HCT116 (cell line): ENCODE results near the gene SLC22A12. TPM values are rescaled to one million over a fixed set of nuclear protein-coding genes. Genes with fewer than 3 reads are reported as not detected.

Source experiments
- ATAC-seq: fragments of 200-7000 bp; cut with Tn5 transposase; 2 replicates; pipeline ENCODE4 v1.9.1; 2020; ENCODE audit warnings: mild to moderate bottlenecking, moderate library complexity
- BruUV-seq: library from RNA; stranded (reverse); fragments of 400-500 nt; replicated peaks from 2 replicates; lab custom pipeline; 2021; lab: Mats Ljungman, UMichigan
- CTCF ChIA-PET: fragments of 300-600 bp; sonication (Branson Sonifier 250); formaldehyde crosslinking; loops from one replicate; lab custom pipeline; 2021; ENCODE audit warnings: antibody characterized with exemption; lab: Charles Lee
- POLR2A ChIA-PET: fragments of 300-600, 350-600 bp; sonication (Branson Sonifier 250); formaldehyde crosslinking; loops from one replicate; lab custom pipeline; 2021; ENCODE audit warnings: antibody characterized with exemption; lab: Charles Lee
- RAD21 ChIA-PET, 2 experiments: fragments of 300-600 bp; sonication (Branson Sonifier 250); formaldehyde crosslinking; loops; one replicate each; lab custom pipeline; 2023; ENCODE audit warnings: low total read pairs in 2 of 2; ENCODE audit not compliant: uncharacterized antibody in 2 of 2, unreplicated experiment in 2 of 2, low non-redundant PET in 1 of 2; lab: Charles Lee
- DNase-seq: peaks from one replicate; pipeline ENCODE4 v3.0.0-alpha.2; 2010; ENCODE audit warnings: low read depth, low spot score
- H2AFZ ChIP-seq: fragments of 200-600 bp; shearing (Covaris generic), sonication (generic); 2 replicates; pipeline ENCODE4 v1.6.1; 2017; ENCODE audit warnings: low read depth, mixed run types, mixed read lengths, antibody characterized with exemption, low read length; ENCODE audit not compliant: poor library complexity, severe bottlenecking
- H3K27ac ChIP-seq: 2 replicates; pipeline ENCODE4 v1.5.1; 2012; ENCODE audit warnings: low read depth, low read length
- H3K27me3 ChIP-seq: fragments of 200-600 bp; sonication (generic); 2 replicates; pipeline ENCODE4 v1.6.1; 2016; ENCODE audit warnings: mixed run types, low read length, mixed read lengths; ENCODE audit not compliant: insufficient read depth
- H3K36me3 ChIP-seq, 2 experiments: fragments of 200-500 bp in 1 of 2; fragments of 200-600 bp in 1 of 2; sonication (Bioruptor generic) in 1 of 2; sonication (generic) in 1 of 2; 2 replicates each; pipeline versions ENCODE4 v1.5.1 to v1.6.1; 2014 to 2016; ENCODE audit warnings: low read length in 2 of 2, inconsistent platforms in 1 of 2, mixed read lengths in 1 of 2, mixed run types in 1 of 2; ENCODE audit not compliant: insufficient read depth in 2 of 2, control insufficient read depth in 1 of 2
- H3K4me1 ChIP-seq, 2 experiments: fragments of 200-600 bp in 1 of 2; sonication (generic) in 1 of 2; 2 replicates each; pipeline versions ENCODE4 v1.5.1 to v1.6.1; 2012 to 2017; ENCODE audit warnings: low read length in 2 of 2, inconsistent platforms in 1 of 2, mild to moderate bottlenecking in 1 of 2, mixed read lengths in 1 of 2, mixed run types in 1 of 2, moderate library complexity in 1 of 2; ENCODE audit not compliant: insufficient read depth in 2 of 2, control insufficient read depth in 1 of 2
- H3K4me2 ChIP-seq: fragments of 200-600 bp; sonication (generic); 2 replicates; pipeline ENCODE4 v1.6.1; 2017; ENCODE audit warnings: mixed run types, low read length, mixed read lengths
- H3K4me3 ChIP-seq, 2 experiments: fragments of 200-600 bp in 1 of 2; sonication (generic) in 1 of 2; replicated peaks in 1 of 2; 2 replicates each; pipeline ENCODE4 v1.5.1; 2011 to 2016; ENCODE audit warnings: low read length in 2 of 2, control low read depth in 1 of 2, low read depth in 1 of 2, mild to moderate bottlenecking in 1 of 2, mixed read lengths in 1 of 2, mixed run types in 1 of 2
- H3K79me2 ChIP-seq: fragments of 200-600 bp; sonication (generic); 2 replicates; pipeline ENCODE4 v1.6.1; 2017; ENCODE audit warnings: mild to moderate bottlenecking, mixed run types, low read length, moderate library complexity, mixed read lengths; ENCODE audit not compliant: insufficient read depth
- H3K9ac ChIP-seq: fragments of 200-600 bp; sonication (generic); 2 replicates; pipeline ENCODE4 v1.6.1; 2016; ENCODE audit warnings: low read length, mixed read lengths
- H3K9me2 ChIP-seq: fragments of 200-600 bp; sonication (generic), shearing (Covaris generic); 2 replicates; pipeline ENCODE4 v1.6.1; 2017; ENCODE audit warnings: mixed run types, mild to moderate bottlenecking, moderate library complexity; ENCODE audit not compliant: insufficient read depth
- H3K9me3 ChIP-seq, 2 experiments: fragments of 200-500 bp in 1 of 2; fragments of 200-600 bp in 1 of 2; sonication (Bioruptor generic) in 1 of 2; sonication (generic) in 1 of 2; 2 replicates each; pipeline ENCODE4 v1.6.1; 2014 to 2017; ENCODE audit warnings: low read length in 2 of 2, mixed read lengths in 2 of 2, inconsistent platforms in 1 of 2, low read depth in 1 of 2, mild to moderate bottlenecking in 1 of 2, mixed run types in 1 of 2, moderate library complexity in 1 of 2; ENCODE audit not compliant: control insufficient read depth in 1 of 2, insufficient read depth in 1 of 2
- H4K20me1 ChIP-seq: fragments of 200-600 bp; sonication (generic), shearing (Covaris generic); 2 replicates; pipeline ENCODE4 v1.6.1; 2017; ENCODE audit warnings: mixed run types, mild to moderate bottlenecking, moderate library complexity; ENCODE audit not compliant: insufficient read depth
- ATF3 ChIP-seq: IDR thresholded peaks from 2 replicates; pipeline ENCODE4 v1.6.1; 2012
- CBX3 ChIP-seq: IDR thresholded peaks from 2 replicates; pipeline ENCODE4 v1.6.1; 2012; ENCODE audit warnings: low read depth
- CEBPB ChIP-seq: IDR thresholded peaks from 2 replicates; pipeline ENCODE4 v1.6.1; 2012; ENCODE audit warnings: low read depth
- CTCF ChIP-seq, 3 experiments: fragments of 200-600 bp in 1 of 3; sonication (generic) in 1 of 3; IDR thresholded peaks in 2 of 3; conservative IDR thresholded peaks in 1 of 3; 2 replicates each; pipeline ENCODE4 v1.5.1; 2012 to 2017; ENCODE audit warnings: low read depth in 2 of 3, low read length in 2 of 3, antibody characterized with exemption in 1 of 3, borderline replicate concordance in 1 of 3, control low read depth in 1 of 3, mild to moderate bottlenecking in 1 of 3, mixed read lengths in 1 of 3, mixed run types in 1 of 3, moderate library complexity in 1 of 3; ENCODE audit not compliant: insufficient read depth in 1 of 3
- EGR1 ChIP-seq: IDR thresholded peaks from 2 replicates; pipeline ENCODE4 v1.6.1; 2012; ENCODE audit warnings: low read depth
- EZH2phosphoT487 ChIP-seq: fragments of 200-600 bp; IDR thresholded peaks from 2 replicates; pipeline ENCODE4 v1.6.1; 2018; ENCODE audit warnings: antibody characterized with exemption, borderline replicate concordance
- FOSL1 ChIP-seq: IDR thresholded peaks from 2 replicates; pipeline ENCODE4 v1.6.1; 2012; ENCODE audit warnings: low read depth
- JUND ChIP-seq: IDR thresholded peaks from 2 replicates; pipeline ENCODE4 v1.6.1; 2012
- POLR2AphosphoS5 ChIP-seq: IDR thresholded peaks from 2 replicates; pipeline ENCODE4 v1.6.1; 2011; ENCODE audit warnings: mild to moderate bottlenecking, low read depth, low read length, moderate library complexity
- RAD21 ChIP-seq: IDR thresholded peaks from 2 replicates; pipeline ENCODE4 v1.6.1; 2012; ENCODE audit warnings: low read depth, mild to moderate bottlenecking
- REST ChIP-seq: IDR thresholded peaks from 2 replicates; pipeline ENCODE4 v1.6.1; 2012; ENCODE audit warnings: low read depth
- SP1 ChIP-seq: IDR thresholded peaks from 2 replicates; pipeline ENCODE4 v1.6.1; 2012; ENCODE audit warnings: low read depth
- TCF7L2 ChIP-seq: IDR thresholded peaks from 2 replicates; pipeline ENCODE4 v1.7.0; 2011; ENCODE audit warnings: borderline replicate concordance, inconsistent platforms; ENCODE audit not compliant: insufficient read depth, insufficient read length; ENCODE audit errors: extremely low read depth
- YY1 ChIP-seq: IDR thresholded peaks from 2 replicates; pipeline ENCODE4 v1.6.1; 2011; ENCODE audit warnings: low read length, low read depth, moderate library complexity, mild to moderate bottlenecking; ENCODE audit not compliant: insufficient replicate concordance; ENCODE audit errors: extremely low read depth
- ZBTB33 ChIP-seq: IDR thresholded peaks from 2 replicates; pipeline ENCODE4 v1.6.1; 2011; ENCODE audit warnings: mild to moderate bottlenecking, low read length, moderate library complexity; ENCODE audit not compliant: insufficient replicate concordance; ENCODE audit errors: extremely low read depth
- ZFX ChIP-seq: fragments of 450-650 bp; IDR thresholded peaks from 2 replicates; pipeline ENCODE4 v1.6.1; 2017
- ZNF274 ChIP-seq: fragments of 200-500 bp; sonication (Bioruptor generic); IDR thresholded peaks from 2 replicates; pipeline ENCODE4 v1.6.1; 2014; ENCODE audit warnings: mild to moderate bottlenecking, low read depth, low read length, inconsistent platforms
- intact Hi-C: fragments of 100-400 bp; cut with micrococcal nuclease; formaldehyde crosslinking; loops from 2 replicates; pipeline ENCODE4 v1.10.0; 2022
- total RNA-seq: library from RNA; stranded (reverse); gene quantifications from one replicate; pipeline ENCODE4 v1.2.1, GENCODE V29; 2021; ENCODE audit not compliant: unreplicated experiment

Gene SLC22A12
- total RNA-seq, 1 experiment from 2014 or later = not detected

GRCh38 chr11:64638018-64638665 lies 47.1 kb downstream of the SLC22A12 start:
- no peak for ATAC-seq

More at GRCh38 chr11:64638018-64638665, 47.1 kb downstream of the SLC22A12 start:
- no TSS peak for BruUV-seq
- H3K4me3 ChIP-seq = no peak overlapping the region
- no peak for TF ChIP-seq YY1
- TF ChIP-seq ZFX = no peak
- no peak for TF ChIP-seq CTCF (IDR thresholded peaks at IDR 0.05 in 2 of 3, conservative IDR thresholded peaks at IDR 0.05 in 1 of 3; ENCODE audit: borderline replicate concordance in 1 of 3, insufficient read depth in 1 of 3, low read depth in 2 of 3, low read length in 2 of 3)
- TF ChIP-seq EZH2phosphoT487 = no peak
- no peak for TF ChIP-seq REST
- no peak for TF ChIP-seq FOSL1
- TF ChIP-seq ATF3 = no peak
- TF ChIP-seq ZNF274 = no peak
- no peak for TF ChIP-seq CBX3
- no peak for TF ChIP-seq EGR1
- no peak for TF ChIP-seq CEBPB
- no peak for TF ChIP-seq SP1
- TF ChIP-seq ZBTB33 = no peak
- TF ChIP-seq RAD21 = no peak
- TF ChIP-seq POLR2AphosphoS5 = no peak
- TF ChIP-seq JUND = no peak
- TF ChIP-seq TCF7L2 = no peak
- TF ChIP-seq, all 23 proteins: peak for 0
- Histone ChIP-seq H3K9me2 (no peaks in the 10 kb centered on the region), H3K27ac (no peak overlapping the region), H4K20me1 (no peaks in the 10 kb centered on the region), H3K27me3 (peaks cover 18% of the 10 kb centered on the region), H3K9me3 (no peaks in the 10 kb centered on the region), H3K4me1 (no peaks in the 10 kb centered on the region), H2AFZ (no peak overlapping the region), H3K9ac (no peak overlapping the region), H3K79me2 (no peaks in the 10 kb centered on the region), H3K36me3 (no peaks in the 10 kb centered on the region), H3K4me2 (no peak overlapping the region)
- RAD21 ChIA-PET = no interaction called here
- no peak for DNase-seq
- intact Hi-C loops = no loop called here
- CTCF ChIA-PET = no interaction called here
- POLR2A ChIA-PET = no interaction called here
